Mesodermal cell (in vitro differentiated cells): ENCODE measurements around the gene PLCXD3.

ENCODE experiments used
- H3K27ac ChIP-seq: 2 replicates; pipeline ENCODE4 v1.7.0; 2013; ENCODE audit warnings: mild to moderate bottlenecking, low read depth, low read length, moderate library complexity; ENCODE audit not compliant: severe bottlenecking
- H3K36me3 ChIP-seq: 2 replicates; pipeline ENCODE4 v1.7.1; 2013; ENCODE audit warnings: mild to moderate bottlenecking, low read length, moderate library complexity; ENCODE audit not compliant: control insufficient read depth, insufficient read depth
- H3K4me1 ChIP-seq: one replicate; pipeline ENCODE4 v1.7.1; 2013; ENCODE audit warnings: mild to moderate bottlenecking, low read length; ENCODE audit not compliant: insufficient read depth, control insufficient read depth, poor library complexity, severe bottlenecking
- H3K4me3 ChIP-seq: 2 replicates; pipeline ENCODE4 v1.7.0; 2013; ENCODE audit warnings: low read length, control low read depth, mild to moderate bottlenecking; ENCODE audit not compliant: insufficient read depth, poor library complexity, severe bottlenecking; ENCODE audit errors: extremely low read depth
- H3K9me3 ChIP-seq: 2 replicates; pipeline ENCODE4 v1.7.1; 2013; ENCODE audit warnings: mild to moderate bottlenecking, low read length, moderate library complexity; ENCODE audit not compliant: control insufficient read depth
- WGBS, 2 experiments: methylation state at CpG; one replicate each; pipeline ENCODE4 v1.1.5; 2013; ENCODE audit warnings: missing lambda C conversion rate in 2 of 2; ENCODE audit not compliant: insufficient coverage in 2 of 2; 5-methylcytosine and 5-hydroxymethylcytosine counted together

The PLCXD3 gene

GRCh38 chr5:41356786-41357185 is 153.6 kb downstream of the PLCXD3 start:
- WGBS, 2 experiments = 60% methylated on average over 1 of the region's 2 CpGs; no CpG with 5 or more reads in 1 of the 2 experiments

GRCh38 chr5:41349846-41350245 is 160.6 kb downstream of the PLCXD3 start:
- WGBS, 2 experiments = 70 to 86% methylated on average over 2 to 4 of the region's 4 CpGs
- Histone ChIP-seq H3K4me1 (peaks cover 11% of the 10 kb centered on the region), H3K4me3 (no peak overlapping the region), H3K9me3 (no peaks in the 10 kb centered on the region), H3K36me3 (no peaks in the 10 kb centered on the region), H3K27ac (no peak overlapping the region)

More at GRCh38 chr5:41356786-41357185, 153.6 kb downstream of the PLCXD3 start:
- Histone ChIP-seq H3K9me3 (no peaks in the 10 kb centered on the region), H3K4me1 (peaks cover 4% of the 10 kb centered on the region), H3K27ac (no peak overlapping the region), H3K36me3 (no peaks in the 10 kb centered on the region), H3K4me3 (no peak overlapping the region)

- Histone ChIP-seq H3K27ac (no peak overlapping the region), H3K4me1 (peaks cover 11% of the 10 kb centered on the region), H3K36me3 (no peaks in the 10 kb centered on the region), H3K4me3 (no peak overlapping the region), H3K9me3 (no peaks in the 10 kb centered on the region)
- WGBS, 2 experiments = no CpG with 5 or more reads among the region's 1 CpG
Measured at GRCh38 chr5:41347569-41347968, 162.8 kb downstream of the PLCXD3 start.

GRCh38 chr5:41346609-41347008 is 163.8 kb downstream of the PLCXD3 start:
- 69 to 100% methylated on average over 2 to 3 of the region's 5 CpGs for WGBS, 2 experiments
- Histone ChIP-seq H3K4me3 (no peak overlapping the region), H3K9me3 (no peaks in the 10 kb centered on the region), H3K27ac (no peak overlapping the region), H3K4me1 (peaks cover 11% of the 10 kb centered on the region), H3K36me3 (no peaks in the 10 kb centered on the region)

- no peak overlapping the region for H3K27ac ChIP-seq
- no peaks in the 10 kb centered on the region for H3K9me3 ChIP-seq
- no peak overlapping the region for H3K4me3 ChIP-seq
- no CpG with 5 or more reads among the region's 1 CpG for WGBS, 2 experiments
- H3K36me3 ChIP-seq = no peaks in the 10 kb centered on the region
- peaks cover 11% of the 10 kb centered on the region for H3K4me1 ChIP-seq
Measured at GRCh38 chr5:41345295-41345694, 165.1 kb downstream of the PLCXD3 start.

- Histone ChIP-seq H3K27ac (no peak overlapping the region), H3K4me1 (peaks cover 9% of the 10 kb centered on the region), H3K4me3 (no peak overlapping the region), H3K36me3 (no peaks in the 10 kb centered on the region), H3K9me3 (no peaks in the 10 kb centered on the region)
- no CpG with 5 or more reads among the region's 1 CpG for WGBS, 2 experiments
Measured at GRCh38 chr5:41339339-41339738, 171.1 kb downstream of the PLCXD3 start.

GRCh38 chr5:41338136-41338675 is 172.2 kb downstream of the PLCXD3 start:
- H3K4me3 ChIP-seq = no peak overlapping the region
- no peaks in the 10 kb centered on the region for H3K36me3 ChIP-seq
- no peaks in the 10 kb centered on the region for H3K9me3 ChIP-seq
- WGBS, 2 experiments = no CpG with 5 or more reads among the region's 2 CpGs
- H3K27ac ChIP-seq = no peak overlapping the region
- peaks cover 12% of the 10 kb centered on the region for H3K4me1 ChIP-seq

- Histone ChIP-seq H3K36me3 (no peaks in the 10 kb centered on the region), H3K9me3 (no peaks in the 10 kb centered on the region), H3K27ac (no peak overlapping the region), H3K4me3 (no peak overlapping the region), H3K4me1 (peaks cover 12% of the 10 kb centered on the region)
Measured at GRCh38 chr5:41337724-41338123, 172.7 kb downstream of the PLCXD3 start.

- no peaks in the 10 kb centered on the region for H3K36me3 ChIP-seq
- peaks cover 12% of the 10 kb centered on the region for H3K4me1 ChIP-seq
- H3K9me3 ChIP-seq = no peaks in the 10 kb centered on the region
- H3K27ac ChIP-seq = no peak overlapping the region
- H3K4me3 ChIP-seq = no peak overlapping the region
Measured at GRCh38 chr5:41337216-41337615, 173.2 kb downstream of the PLCXD3 start.

GRCh38 chr5:41336471-41336870 is 173.9 kb downstream of the PLCXD3 start:
- H3K4me1 ChIP-seq = peaks cover 12% of the 10 kb centered on the region
- H3K4me3 ChIP-seq = no peak overlapping the region
- no peaks in the 10 kb centered on the region for H3K36me3 ChIP-seq
- no peaks in the 10 kb centered on the region for H3K9me3 ChIP-seq
- WGBS, 2 experiments = no CpG with 5 or more reads among the region's 1 CpG
- no peak overlapping the region for H3K27ac ChIP-seq

- no peak overlapping the region for H3K27ac ChIP-seq
- peaks cover 12% of the 10 kb centered on the region for H3K4me1 ChIP-seq
- no peaks in the 10 kb centered on the region for H3K36me3 ChIP-seq
- H3K4me3 ChIP-seq = no peak overlapping the region
- H3K9me3 ChIP-seq = no peaks in the 10 kb centered on the region
- WGBS, 2 experiments = no CpG with 5 or more reads among the region's 4 CpGs
Measured at GRCh38 chr5:41335596-41336181, 174.7 kb downstream of the PLCXD3 start.
